Activated naive CD4-positive, alpha-beta T cell treated with anti-CD3 and anti-CD28 coated beads, Interleukin-2, amount 50 U/mL, for 24 hours (primary cell): ENCODE data around the gene SMIM10L2A.
"Not testable (repeated sequence)": the region's sequence is repeated elsewhere in the genome, so short reads cannot be mapped to it uniquely, and the experiment has no call there.

Experiments used
- H3K27ac Mint-ChIP-seq: one replicate; pipeline ENCODE4 v1.8.0; 2021; ENCODE audit warnings: mild to moderate bottlenecking, mixed read lengths
- H3K27me3 Mint-ChIP-seq: one replicate; pipeline ENCODE4 v1.8.0; 2021; ENCODE audit warnings: mixed read lengths
- H3K36me3 Mint-ChIP-seq: one replicate; pipeline ENCODE4 v1.8.0; 2021; ENCODE audit warnings: mixed read lengths
- H3K4me1 Mint-ChIP-seq: one replicate; pipeline ENCODE4 v1.8.0; 2021; ENCODE audit warnings: mixed read lengths
- H3K4me3 Mint-ChIP-seq: one replicate; pipeline ENCODE4 v1.8.0; 2021; ENCODE audit warnings: mild to moderate bottlenecking, mixed read lengths
- H3K9me3 Mint-ChIP-seq: one replicate; pipeline ENCODE4 v1.8.0; 2021; ENCODE audit warnings: mixed read lengths

SMIM10L2A gene

GRCh38 chrX:135421932-135422809 is at the start of gene SMIM10L2A:
TSS of gene SMIM10L2A (plus strand) at chrX:135421944. CDS start at chrX:135422132, 188 bp downstream.
- peak within 1 kb of the TSS; percentile 77 for H3K4me3 Mint-ChIP-seq
- no peaks in the 10 kb centered on the region for H3K27me3 Mint-ChIP-seq
- H3K4me1 Mint-ChIP-seq = peaks cover 12% of the 10 kb centered on the region
- no peaks in the 10 kb centered on the region for H3K9me3 Mint-ChIP-seq
- H3K27ac Mint-ChIP-seq = no peak within 1 kb of the TSS
- H3K36me3 Mint-ChIP-seq = no peaks in the 10 kb centered on the region

GRCh38 chrX:135373357-135373756 is 48.4 kb upstream of the SMIM10L2A start:
- no peaks in the 10 kb centered on the region for H3K36me3 Mint-ChIP-seq
- H3K4me1 Mint-ChIP-seq = peaks cover 9% of the 10 kb centered on the region
- H3K4me3 Mint-ChIP-seq = no peak overlapping the region
- H3K9me3 Mint-ChIP-seq = peaks cover 4% of the 10 kb centered on the region
- no peaks in the 10 kb centered on the region for H3K27me3 Mint-ChIP-seq
- no peak overlapping the region for H3K27ac Mint-ChIP-seq

GRCh38 chrX:135382260-135382659 is 39.5 kb upstream of the SMIM10L2A start:
- Mint-ChIP-seq H3K4me3 (no peak overlapping the region), H3K27ac (no peak overlapping the region), H3K27me3 (no peaks in the 10 kb centered on the region), H3K9me3 (no peaks in the 10 kb centered on the region), H3K4me1 (peaks cover 53% of the 10 kb centered on the region), H3K36me3 (no peaks in the 10 kb centered on the region)

- no peaks in the 10 kb centered on the region for H3K27me3 Mint-ChIP-seq
- peak overlapping the region; percentile 68 for H3K27ac Mint-ChIP-seq
- H3K9me3 Mint-ChIP-seq = no peaks in the 10 kb centered on the region
- H3K4me3 Mint-ChIP-seq = peak overlapping the region; percentile 36
- H3K36me3 Mint-ChIP-seq = no peaks in the 10 kb centered on the region
- peaks cover 53% of the 10 kb centered on the region for H3K4me1 Mint-ChIP-seq
These were observed 38.5 kb upstream of the SMIM10L2A start for GRCh38 chrX:135383249-135383648.

GRCh38 chrX:135384161-135384836 is 37.4 kb upstream of the SMIM10L2A start:
- Mint-ChIP-seq H3K27me3 (no peaks in the 10 kb centered on the region), H3K36me3 (no peaks in the 10 kb centered on the region), H3K4me3 (peak overlapping the region; percentile 66), H3K9me3 (no peaks in the 10 kb centered on the region), H3K4me1 (peaks cover 49% of the 10 kb centered on the region), H3K27ac (peak overlapping the region; percentile 68)

GRCh38 chrX:135388841-135389240 is 32.9 kb upstream of the SMIM10L2A start:
- H3K9me3 Mint-ChIP-seq = no peaks in the 10 kb centered on the region
- H3K4me1 Mint-ChIP-seq = peaks cover 30% of the 10 kb centered on the region
- no peaks in the 10 kb centered on the region for H3K27me3 Mint-ChIP-seq
- H3K27ac Mint-ChIP-seq = no peak overlapping the region
- H3K36me3 Mint-ChIP-seq = no peaks in the 10 kb centered on the region
- H3K4me3 Mint-ChIP-seq = no peak overlapping the region

GRCh38 chrX:135389243-135389642 is 32.5 kb upstream of the SMIM10L2A start:
- Mint-ChIP-seq H3K4me3 (no peak overlapping the region), H3K36me3 (no peaks in the 10 kb centered on the region), H3K4me1 (peaks cover 26% of the 10 kb centered on the region), H3K27me3 (no peaks in the 10 kb centered on the region), H3K9me3 (no peaks in the 10 kb centered on the region), H3K27ac (no peak overlapping the region)

GRCh38 chrX:135389717-135390116 is 32.0 kb upstream of the SMIM10L2A start:
- no peaks in the 10 kb centered on the region for H3K27me3 Mint-ChIP-seq
- H3K4me1 Mint-ChIP-seq = peaks cover 22% of the 10 kb centered on the region
- H3K4me3 Mint-ChIP-seq = no peak overlapping the region
- H3K36me3 Mint-ChIP-seq = no peaks in the 10 kb centered on the region
- no peak overlapping the region for H3K27ac Mint-ChIP-seq
- no peaks in the 10 kb centered on the region for H3K9me3 Mint-ChIP-seq

GRCh38 chrX:135391734-135392133 is 30.0 kb upstream of the SMIM10L2A start:
- H3K36me3 Mint-ChIP-seq = no peaks in the 10 kb centered on the region

GRCh38 chrX:135393051-135393450 is 28.7 kb upstream of the SMIM10L2A start:
- Mint-ChIP-seq H3K4me1 (peaks cover 12% of the 10 kb centered on the region), H3K9me3 (no peaks in the 10 kb centered on the region), H3K27ac (no peak overlapping the region), H3K4me3 (no peak overlapping the region), H3K27me3 (no peaks in the 10 kb centered on the region), H3K36me3 (no peaks in the 10 kb centered on the region)

More at GRCh38 chrX:135391734-135392133, 30.0 kb upstream of the SMIM10L2A start:
- no peaks in the 10 kb centered on the region for H3K9me3 Mint-ChIP-seq
- peaks cover 12% of the 10 kb centered on the region for H3K4me1 Mint-ChIP-seq
- no peak overlapping the region for H3K4me3 Mint-ChIP-seq
- no peaks in the 10 kb centered on the region for H3K27me3 Mint-ChIP-seq
- no peak overlapping the region for H3K27ac Mint-ChIP-seq

GRCh38 chrX:135395064-135395463 is 26.7 kb upstream of the SMIM10L2A start:
- Mint-ChIP-seq H3K9me3 (no peaks in the 10 kb centered on the region), H3K4me1 (peaks cover 4% of the 10 kb centered on the region)

GRCh38 chrX:135396109-135396508 is 25.6 kb upstream of the SMIM10L2A start:
- no peak overlapping the region for H3K27ac Mint-ChIP-seq
- H3K9me3 Mint-ChIP-seq = no peaks in the 10 kb centered on the region
- H3K36me3 Mint-ChIP-seq = no peaks in the 10 kb centered on the region
- no peak overlapping the region for H3K4me3 Mint-ChIP-seq
- peaks cover 4% of the 10 kb centered on the region for H3K4me1 Mint-ChIP-seq
- no peaks in the 10 kb centered on the region for H3K27me3 Mint-ChIP-seq

More at GRCh38 chrX:135395064-135395463, 26.7 kb upstream of the SMIM10L2A start:
- no peak overlapping the region for H3K27ac Mint-ChIP-seq
- H3K27me3 Mint-ChIP-seq = no peaks in the 10 kb centered on the region
- no peak overlapping the region for H3K4me3 Mint-ChIP-seq
- no peaks in the 10 kb centered on the region for H3K36me3 Mint-ChIP-seq

- no peaks in the 10 kb centered on the region for H3K36me3 Mint-ChIP-seq
- H3K4me3 Mint-ChIP-seq = no peak overlapping the region
- no peak overlapping the region for H3K27ac Mint-ChIP-seq
- H3K27me3 Mint-ChIP-seq = no peaks in the 10 kb centered on the region
- no peaks in the 10 kb centered on the region for H3K9me3 Mint-ChIP-seq
- H3K4me1 Mint-ChIP-seq = peaks cover 8% of the 10 kb centered on the region
These were observed 25.2 kb upstream of the SMIM10L2A start for GRCh38 chrX:135396566-135396965.

- H3K9me3 Mint-ChIP-seq = no peaks in the 10 kb centered on the region
- H3K4me3 Mint-ChIP-seq = no peak overlapping the region
These were observed 24.1 kb upstream of the SMIM10L2A start for GRCh38 chrX:135397652-135398051.

GRCh38 chrX:135403374-135403773 is 18.4 kb upstream of the SMIM10L2A start:
- Mint-ChIP-seq H3K4me1 (peaks cover 25% of the 10 kb centered on the region), H3K27ac (peak overlapping the region; percentile 97), H3K27me3 (no peaks in the 10 kb centered on the region), H3K36me3 (no peaks in the 10 kb centered on the region), H3K9me3 (no peaks in the 10 kb centered on the region), H3K4me3 (peak overlapping the region; percentile 26)

More at GRCh38 chrX:135397652-135398051, 24.1 kb upstream of the SMIM10L2A start:
- no peak overlapping the region for H3K27ac Mint-ChIP-seq
- H3K36me3 Mint-ChIP-seq = no peaks in the 10 kb centered on the region
- H3K4me1 Mint-ChIP-seq = peaks cover 15% of the 10 kb centered on the region
- no peaks in the 10 kb centered on the region for H3K27me3 Mint-ChIP-seq

- peaks cover 27% of the 10 kb centered on the region for H3K4me1 Mint-ChIP-seq
- H3K27ac Mint-ChIP-seq, H3K9me3 Mint-ChIP-seq, H3K36me3 Mint-ChIP-seq, H3K27me3 Mint-ChIP-seq, H3K4me3 Mint-ChIP-seq: not testable (repeated sequence)
These were observed 15.3 kb upstream of the SMIM10L2A start for GRCh38 chrX:135406428-135406827.
